CD4-positive, alpha-beta T cell (primary cell): ENCODE results near the gene BARX2. TPM values are rescaled to one million over a fixed set of nuclear protein-coding genes. Genes with fewer than 3 reads are reported as not detected.

Experiments
- ATAC-seq: fragments of 200-7000 bp; cut with Tn5 transposase; one replicate; pipeline ENCODE4 v1.10.0; 2022; ENCODE audit warnings: mild to moderate bottlenecking; ENCODE audit not compliant: poor library complexity
- CTCF ChIA-PET: fragments of 350-600 bp; sonication (Branson Sonifier 250); formaldehyde crosslinking; loops from one replicate; lab custom pipeline; 2021; ENCODE audit warnings: antibody characterized with exemption, inconsistent platforms; lab: Charles Lee
- POLR2A ChIA-PET: fragments of 350-600 bp; sonication (Branson Sonifier 250); formaldehyde crosslinking; loops from one replicate; lab custom pipeline; 2021; ENCODE audit warnings: antibody characterized with exemption, inconsistent platforms; lab: Charles Lee
- DNase-seq, 14 experiments: peaks; one replicate each; pipeline ENCODE4 v3.0.0-alpha.2; 2013 to 2020; ENCODE audit warnings: mixed read lengths in 2 of 14
- H3K27ac ChIP-seq, 2 donors: one replicate each; pipeline versions ENCODE4 v1.5.1 to v1.7.0; 2013; ENCODE audit warnings: low read length in 2 of 2, low read depth in 1 of 2, mild to moderate bottlenecking in 1 of 2
- H3K27me3 ChIP-seq, 2 experiments: 1 replicate in 1 of 2; 2 replicates in 1 of 2; pipeline versions ENCODE4 v1.6.1 to v1.7.0; 2013; ENCODE audit warnings: low read length in 2 of 2, control low read depth in 1 of 2, mild to moderate bottlenecking in 1 of 2, moderate library complexity in 1 of 2; ENCODE audit not compliant: insufficient read depth in 2 of 2, control insufficient read depth in 1 of 2
- H3K36me3 ChIP-seq: one replicate; pipeline ENCODE4 v1.6.1; 2013; ENCODE audit warnings: low read length, control low read depth; ENCODE audit not compliant: insufficient read depth
- H3K4me1 ChIP-seq: one replicate; pipeline ENCODE4 v1.6.1; 2013; ENCODE audit warnings: low read length, control low read depth; ENCODE audit not compliant: insufficient read depth
- H3K4me3 ChIP-seq: one replicate; pipeline ENCODE4 v1.5.1; 2013; ENCODE audit warnings: mild to moderate bottlenecking, low read length, moderate library complexity
- H3K9me3 ChIP-seq, 2 experiments: 1 replicate in 1 of 2; 2 replicates in 1 of 2; pipeline versions ENCODE4 v1.6.1 to v1.7.0; 2013; ENCODE audit warnings: low read length in 2 of 2, mild to moderate bottlenecking in 2 of 2, control low read depth in 1 of 2, moderate library complexity in 1 of 2; ENCODE audit not compliant: control insufficient read depth in 1 of 2, insufficient read depth in 1 of 2
- H3K27ac Mint-ChIP-seq: one replicate; pipeline ENCODE4 v1.8.0; 2020; ENCODE audit warnings: mixed read lengths
- H3K27me3 Mint-ChIP-seq: one replicate; pipeline ENCODE4 v1.8.0; 2021; ENCODE audit warnings: mixed read lengths
- H3K36me3 Mint-ChIP-seq: one replicate; pipeline ENCODE4 v1.8.0; 2021; ENCODE audit warnings: low read depth, mixed read lengths
- H3K4me1 Mint-ChIP-seq: one replicate; pipeline ENCODE4 v1.8.0; 2021; ENCODE audit warnings: low read depth, mixed read lengths
- H3K4me3 Mint-ChIP-seq: one replicate; pipeline ENCODE4 v1.8.0; 2020; ENCODE audit warnings: mild to moderate bottlenecking, mixed read lengths
- H3K9me3 Mint-ChIP-seq: one replicate; pipeline ENCODE4 v1.8.0; 2020; ENCODE audit warnings: mixed read lengths
- intact Hi-C, 2 experiments: fragments of 100-400 bp; cut with DNase I in 1 of 2; cut with micrococcal nuclease in 1 of 2; formaldehyde crosslinking; loops; one replicate each; pipeline versions ENCODE4 v1.15.1 to v1.9.0; 2023 to 2025; cut with DNase I, micrococcal nuclease
- total RNA-seq, 174 experiments: library from RNA in 2 of 174; stranded (reverse) in 2 of 174; gene quantifications; one replicate each; pipeline ENCODE4 v1.2.3 and lab custom pipeline; 2021 to 2026
- TF ChIP-seq, protein P1 (sequence below): fragments of 200-600 bp; IDR thresholded peaks from one replicate; pipeline ENCODE4 v1.8.0; 2022; ENCODE audit warnings: antibody characterized with exemption, mild to moderate bottlenecking

BARX2 gene
- total RNA-seq, 2 experiments from 2014 or later: not detected

GRCh38 chr11:129388824-129389223, 13.2 kb downstream of the BARX2 start:
- no peak for ATAC-seq
- no peak overlapping the region for H3K27ac Mint-ChIP-seq
- Histone ChIP-seq H3K4me3 (no peak overlapping the region), H3K27ac (no peak overlapping the region), H3K4me1 (no peaks in the 10 kb centered on the region), H3K27me3 (peaks cover 0 to 3% of the 10 kb centered on the region in 2 experiments), H3K36me3 (no peaks in the 10 kb centered on the region), H3K9me3 (no peaks in the 10 kb centered on the region)
- intact Hi-C loops: no loop called here
- no peak overlapping the region for H3K4me3 Mint-ChIP-seq
- TF ChIP-seq, protein P1, sequence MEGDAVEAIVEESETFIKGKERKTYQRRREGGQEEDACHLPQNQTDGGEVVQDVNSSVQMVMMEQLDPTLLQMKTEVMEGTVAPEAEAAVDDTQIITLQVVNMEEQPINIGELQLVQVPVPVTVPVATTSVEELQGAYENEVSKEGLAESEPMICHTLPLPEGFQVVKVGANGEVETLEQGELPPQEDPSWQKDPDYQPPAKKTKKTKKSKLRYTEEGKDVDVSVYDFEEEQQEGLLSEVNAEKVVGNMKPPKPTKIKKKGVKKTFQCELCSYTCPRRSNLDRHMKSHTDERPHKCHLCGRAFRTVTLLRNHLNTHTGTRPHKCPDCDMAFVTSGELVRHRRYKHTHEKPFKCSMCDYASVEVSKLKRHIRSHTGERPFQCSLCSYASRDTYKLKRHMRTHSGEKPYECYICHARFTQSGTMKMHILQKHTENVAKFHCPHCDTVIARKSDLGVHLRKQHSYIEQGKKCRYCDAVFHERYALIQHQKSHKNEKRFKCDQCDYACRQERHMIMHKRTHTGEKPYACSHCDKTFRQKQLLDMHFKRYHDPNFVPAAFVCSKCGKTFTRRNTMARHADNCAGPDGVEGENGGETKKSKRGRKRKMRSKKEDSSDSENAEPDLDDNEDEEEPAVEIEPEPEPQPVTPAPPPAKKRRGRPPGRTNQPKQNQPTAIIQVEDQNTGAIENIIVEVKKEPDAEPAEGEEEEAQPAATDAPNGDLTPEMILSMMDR: no peak
- no peaks in the 10 kb centered on the region for H3K4me1 Mint-ChIP-seq
- CTCF ChIA-PET: no interaction called here
- peaks cover 48% of the 10 kb centered on the region for H3K27me3 Mint-ChIP-seq
- no peaks in the 10 kb centered on the region for H3K36me3 Mint-ChIP-seq
- POLR2A ChIA-PET: no interaction called here
- DNase-seq: no peak
- H3K9me3 Mint-ChIP-seq: no peaks in the 10 kb centered on the region

- DNase-seq: no peak
- H3K27me3 Mint-ChIP-seq: peaks cover 46% of the 10 kb centered on the region
- H3K27me3 ChIP-seq: peaks cover 0 to 3% of the 10 kb centered on the region in 2 experiments
- no peak overlapping the region for H3K4me3 Mint-ChIP-seq
- no peaks in the 10 kb centered on the region for H3K36me3 ChIP-seq
- intact Hi-C loops: no loop called here
- no peak overlapping the region for H3K27ac Mint-ChIP-seq
- TF ChIP-seq, protein P1: no peak
- no peaks in the 10 kb centered on the region for H3K9me3 Mint-ChIP-seq
- no peaks in the 10 kb centered on the region for H3K9me3 ChIP-seq
- no peak overlapping the region for H3K4me3 ChIP-seq
- ChIA-PET POLR2A (no interaction called here), CTCF (no interaction called here)
- no peak for ATAC-seq
- H3K36me3 Mint-ChIP-seq: no peaks in the 10 kb centered on the region
- no peaks in the 10 kb centered on the region for H3K4me1 Mint-ChIP-seq
- no peak overlapping the region for H3K27ac ChIP-seq
- no peaks in the 10 kb centered on the region for H3K4me1 ChIP-seq
Observed at GRCh38 chr11:129390303-129390821, 14.7 kb downstream of the BARX2 start.

GRCh38 chr11:129391360-129391759, 15.7 kb downstream of the BARX2 start:
- Mint-ChIP-seq H3K4me3 (no peak overlapping the region), H3K27ac (no peak overlapping the region), H3K27me3 (peaks cover 49% of the 10 kb centered on the region), H3K36me3 (no peaks in the 10 kb centered on the region), H3K9me3 (no peaks in the 10 kb centered on the region), H3K4me1 (no peaks in the 10 kb centered on the region)
- intact Hi-C loops: no loop called here
- ATAC-seq: no peak
- Histone ChIP-seq H3K27me3 (peaks cover 0 to 3% of the 10 kb centered on the region in 2 experiments), H3K9me3 (no peaks in the 10 kb centered on the region), H3K36me3 (no peaks in the 10 kb centered on the region), H3K27ac (no peak overlapping the region), H3K4me3 (no peak overlapping the region), H3K4me1 (no peaks in the 10 kb centered on the region)
- ChIA-PET POLR2A (no interaction called here), CTCF (no interaction called here)
- TF ChIP-seq, protein P1: no peak
- no peak for DNase-seq
